Karpas-422 (cell line): ENCODE data around the gene CRB2. TPM values are rescaled to one million over a fixed set of nuclear protein-coding genes. Genes with fewer than 3 reads are reported as not detected.

Experiments used
- DNase-seq: peaks from one replicate; pipeline ENCODE4 v3.0.0-alpha.2; 2015
- H2AFZ ChIP-seq: fragments of 200-600 bp; sonication (generic); 2 replicates; pipeline ENCODE4 v1.6.1; 2014; ENCODE audit warnings: antibody characterized with exemption, low read length, mixed read lengths
- H3K27ac ChIP-seq: fragments of 200-600 bp; sonication (generic); 2 replicates; pipeline ENCODE4 v1.5.1; 2014; ENCODE audit warnings: mild to moderate bottlenecking, low read length, moderate library complexity
- H3K27me3 ChIP-seq: fragments of 200-600 bp; sonication (generic); 2 replicates; pipeline ENCODE4 v1.6.1; 2014; ENCODE audit warnings: low read length, mixed read lengths
- H3K36me3 ChIP-seq: fragments of 200-600 bp; sonication (generic); 2 replicates; pipeline ENCODE4 v1.6.1; 2014; ENCODE audit warnings: low read length, mixed read lengths; ENCODE audit not compliant: insufficient read depth
- H3K4me1 ChIP-seq: fragments of 200-600 bp; sonication (generic); 2 replicates; pipeline ENCODE4 v1.6.1; 2014; ENCODE audit warnings: mild to moderate bottlenecking, low read length, mixed read lengths
- H3K4me2 ChIP-seq: fragments of 200-600 bp; sonication (generic); 2 replicates; pipeline ENCODE4 v1.6.1; 2014; ENCODE audit warnings: low read length, low read depth, mild to moderate bottlenecking; ENCODE audit not compliant: poor library complexity, severe bottlenecking
- H3K4me3 ChIP-seq: fragments of 200-600 bp; sonication (generic); 2 replicates; pipeline ENCODE4 v1.5.1; 2014; ENCODE audit warnings: mild to moderate bottlenecking, antibody characterized with exemption, low read length, mixed read lengths
- H3K79me2 ChIP-seq: fragments of 200-600 bp; sonication (generic); 2 replicates; pipeline ENCODE4 v1.6.1; 2014; ENCODE audit warnings: mild to moderate bottlenecking, low read length, mixed read lengths
- H3K9ac ChIP-seq: fragments of 200-600 bp; sonication (generic); 2 replicates; pipeline ENCODE4 v1.6.0; 2014; ENCODE audit warnings: low read length
- H3K9me2 ChIP-seq: fragments of 200-600 bp; sonication (generic), shearing (Covaris generic); replicated peaks from 2 replicates; pipeline ENCODE4 v1.6.0; 2014; ENCODE audit warnings: mild to moderate bottlenecking, low read length, moderate library complexity; ENCODE audit not compliant: insufficient read depth
- H3K9me3 ChIP-seq: fragments of 300-700, 200-600 bp; sonication (generic); 2 replicates; pipeline ENCODE4 v1.6.1; 2014; ENCODE audit warnings: low read length, mixed read lengths
- H4K20me1 ChIP-seq: fragments of 200-600 bp; sonication (generic); 2 replicates; pipeline ENCODE4 v1.6.1; 2014; ENCODE audit warnings: mild to moderate bottlenecking, antibody characterized with exemption, low read length, low read depth; ENCODE audit not compliant: insufficient read depth
- total RNA-seq: library from RNA; depleted of rRNA; stranded (reverse); fragments of >200 nt; shearing (Covaris generic); gene quantifications from 2 replicates; pipeline ENCODE4 v1.2.3, GENCODE V29; 2014; ENCODE audit warnings: low replicate concordance

CRB2 gene
- total RNA-seq, 1 experiment from 2014 or later, result not detected

DNA sequence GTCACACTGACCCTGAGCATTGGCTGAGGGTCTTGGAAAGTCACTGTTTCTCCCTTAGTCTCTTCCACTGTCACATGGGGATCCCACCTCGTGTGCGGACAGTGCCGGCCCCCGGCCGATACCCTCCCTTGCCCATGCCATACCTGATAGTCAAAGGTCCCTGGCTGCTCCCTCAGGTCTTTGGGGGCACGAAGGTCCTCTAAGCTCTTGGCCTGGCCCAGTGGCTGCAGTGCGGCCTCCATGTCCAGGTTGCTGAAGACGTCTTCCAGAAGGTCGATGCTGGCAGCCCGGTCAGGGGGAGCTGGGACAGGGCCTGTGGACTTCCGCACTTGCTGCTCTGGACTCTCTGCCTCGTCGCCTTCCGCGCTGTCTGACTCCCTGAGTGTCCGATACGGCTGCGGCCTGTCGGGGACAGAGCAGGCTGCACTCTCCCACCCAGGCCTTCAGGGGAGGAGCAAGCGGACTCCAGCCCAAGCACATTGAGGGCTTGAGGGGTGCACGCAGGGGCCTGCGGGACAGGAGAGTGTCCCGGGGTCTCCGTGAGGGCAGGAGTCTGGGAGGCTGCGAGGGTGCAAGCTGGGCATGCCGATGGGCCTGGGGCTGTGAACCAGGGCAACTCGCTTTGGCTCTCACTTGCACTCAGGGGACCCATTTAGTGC, 27.6 kb downstream of the CRB2 start:
- Histone ChIP-seq H3K27me3 (no peaks in the 10 kb centered on the region), H3K9me3 (no peaks in the 10 kb centered on the region), H3K36me3 (no peaks in the 10 kb centered on the region), H3K9ac (no peak overlapping the region), H3K4me1 (no peaks in the 10 kb centered on the region), H3K27ac (no peak overlapping the region), H3K9me2 (no peaks in the 10 kb centered on the region), H2AFZ (no peak overlapping the region), H3K4me3 (no peak overlapping the region), H4K20me1 (no peaks in the 10 kb centered on the region), H3K4me2 (no peak overlapping the region), H3K79me2 (no peaks in the 10 kb centered on the region)
- DNase-seq, result no peak

DNA sequence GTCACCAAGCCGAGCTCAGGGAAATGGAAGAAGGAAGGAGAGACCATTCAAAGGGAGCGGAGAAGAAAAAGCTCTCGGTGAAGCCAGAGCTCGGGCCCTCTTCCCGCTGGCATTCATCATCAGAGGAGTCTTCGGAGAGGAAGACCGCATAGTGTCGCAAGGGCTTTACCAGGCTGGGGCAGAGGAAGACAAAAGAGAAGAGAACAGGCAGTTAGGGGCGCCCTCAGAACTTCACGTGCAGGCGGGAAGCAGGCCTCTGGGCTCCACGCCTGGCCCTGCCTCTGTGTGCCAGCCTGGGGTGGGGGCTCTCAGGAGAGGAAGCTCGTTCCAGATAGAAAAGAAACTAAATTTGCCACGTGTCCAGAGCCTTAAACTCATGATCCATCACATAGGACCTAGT, 31.7 kb downstream of the CRB2 start:
- no peaks in the 10 kb centered on the region for H3K79me2 ChIP-seq

DNA sequence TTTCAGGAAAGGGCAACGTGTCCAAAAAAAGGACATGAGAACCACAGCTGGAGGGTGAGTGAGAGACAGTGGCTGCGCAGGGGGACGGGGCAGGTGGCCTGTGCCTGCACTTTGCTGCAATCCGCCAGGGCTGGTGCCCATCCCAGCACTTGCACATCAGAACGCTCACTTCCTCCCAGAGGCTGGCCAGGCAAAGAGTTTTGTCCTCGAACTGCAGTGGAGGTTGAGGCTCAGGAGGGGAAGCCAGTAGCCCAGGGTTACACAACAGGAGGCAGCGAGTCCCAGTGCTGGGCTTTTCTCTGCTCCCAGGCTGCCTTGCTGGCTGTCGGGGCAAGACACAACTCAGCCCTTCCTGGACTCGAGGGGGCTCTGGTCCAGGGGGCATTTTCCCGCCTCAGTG, 33.1 kb downstream of the CRB2 start:
- Histone ChIP-seq H3K4me2 (no peak overlapping the region), H3K27ac (no peak overlapping the region), H3K79me2 (no peaks in the 10 kb centered on the region), H3K27me3 (no peaks in the 10 kb centered on the region), H4K20me1 (no peaks in the 10 kb centered on the region), H2AFZ (no peak overlapping the region), H3K9me2 (no peaks in the 10 kb centered on the region), H3K4me3 (no peak overlapping the region), H3K9ac (no peak overlapping the region), H3K9me3 (peaks cover 3% of the 10 kb centered on the region; the same call in 1 of the 2 replicates), H3K36me3 (no peaks in the 10 kb centered on the region), H3K4me1 (no peaks in the 10 kb centered on the region)
- no peak for DNase-seq

More for the DNA sequence above, 31.7 kb downstream of the CRB2 start:
- Histone ChIP-seq H3K4me2 (no peak overlapping the region), H3K9me2 (no peaks in the 10 kb centered on the region), H3K4me1 (no peaks in the 10 kb centered on the region), H3K4me3 (no peak overlapping the region), H3K36me3 (no peaks in the 10 kb centered on the region), H4K20me1 (no peaks in the 10 kb centered on the region), H2AFZ (no peak overlapping the region), H3K27me3 (no peaks in the 10 kb centered on the region), H3K9me3 (no peaks in the 10 kb centered on the region), H3K27ac (no peak overlapping the region), H3K9ac (no peak overlapping the region)
- DNase-seq, result no peak

DNA sequence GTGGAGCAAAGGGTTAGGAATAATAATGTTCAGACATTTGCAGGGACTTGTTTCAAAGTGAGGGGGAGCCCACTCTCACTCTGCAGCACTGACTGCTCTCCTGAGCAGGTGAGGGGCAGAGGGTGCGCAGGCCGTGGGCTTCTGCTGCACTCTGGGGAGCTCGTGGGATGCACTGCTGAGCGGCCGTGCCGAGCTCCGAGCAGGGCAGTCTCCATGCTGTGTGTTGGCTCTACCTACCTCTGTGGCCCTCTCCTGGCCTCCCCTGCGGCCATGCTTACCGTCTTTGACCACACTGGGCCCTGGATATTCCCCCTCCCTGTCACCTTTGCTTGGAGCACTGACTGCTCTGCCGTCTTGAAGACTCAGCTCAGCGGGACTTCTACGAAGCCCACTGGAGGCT, 33.7 kb downstream of the CRB2 start:
- no peaks in the 10 kb centered on the region for H3K9me2 ChIP-seq
- no peaks in the 10 kb centered on the region for H3K4me1 ChIP-seq
- H3K4me2 ChIP-seq, result no peak overlapping the region
- H3K27ac ChIP-seq, result no peak overlapping the region
- H3K9ac ChIP-seq, result no peak overlapping the region
- peaks cover 3% of the 10 kb centered on the region; the same call in 1 of the 2 replicates for H3K9me3 ChIP-seq
- H2AFZ ChIP-seq, result no peak overlapping the region
- H3K79me2 ChIP-seq, result no peaks in the 10 kb centered on the region
- no peaks in the 10 kb centered on the region for H3K27me3 ChIP-seq
- DNase-seq, result no peak
- H3K4me3 ChIP-seq, result no peak overlapping the region
- H4K20me1 ChIP-seq, result no peaks in the 10 kb centered on the region
- no peaks in the 10 kb centered on the region for H3K36me3 ChIP-seq

DNA sequence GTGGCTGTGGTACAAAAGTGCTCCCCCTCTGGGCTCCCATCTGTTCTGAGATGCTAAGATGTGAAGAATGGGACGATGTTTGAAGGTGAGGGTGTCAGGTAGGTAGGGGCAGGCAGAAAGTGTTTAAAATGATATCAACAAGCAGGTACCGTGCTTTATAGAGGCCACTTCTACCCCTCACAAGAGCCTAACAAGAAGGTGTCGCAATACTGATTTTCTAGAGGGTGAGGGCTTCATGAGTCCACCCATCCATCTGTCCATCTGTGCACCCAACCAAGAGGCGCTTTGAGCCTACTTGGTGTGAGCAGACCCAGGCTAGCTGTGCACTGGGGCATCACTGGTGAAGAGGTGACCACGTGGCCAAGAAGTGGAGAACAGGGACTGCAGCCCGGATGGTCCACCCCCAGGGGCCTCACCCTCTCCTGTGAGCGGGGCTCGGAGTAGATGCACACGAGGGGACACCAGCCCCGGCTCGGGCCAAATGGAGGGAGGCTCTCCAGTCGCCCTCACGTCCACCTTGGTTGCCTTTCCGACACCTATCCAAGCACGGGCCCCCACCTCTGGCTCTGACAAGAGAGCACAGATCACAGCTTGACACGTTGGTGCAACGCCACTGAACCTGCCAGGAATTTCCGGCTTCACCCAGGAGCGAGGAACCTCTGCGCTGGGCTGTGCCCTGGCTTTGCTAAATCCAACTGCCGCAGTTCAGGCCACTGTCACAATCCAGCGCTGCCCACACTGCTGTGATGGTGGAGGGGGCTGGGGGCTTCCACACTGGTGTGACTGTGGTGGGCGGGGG, 34.5 kb downstream of the CRB2 start:
- Histone ChIP-seq H3K36me3 (no peaks in the 10 kb centered on the region), H3K9me3 (peaks cover 3% of the 10 kb centered on the region; the same call in 1 of the 2 replicates), H4K20me1 (no peaks in the 10 kb centered on the region), H3K9me2 (no peaks in the 10 kb centered on the region), H3K27ac (no peak overlapping the region), H3K4me2 (no peak overlapping the region), H3K4me3 (no peak overlapping the region), H2AFZ (no peak overlapping the region), H3K79me2 (no peaks in the 10 kb centered on the region), H3K9ac (no peak overlapping the region), H3K27me3 (no peaks in the 10 kb centered on the region), H3K4me1 (peaks cover 7% of the 10 kb centered on the region)
- no peak for DNase-seq

DNA sequence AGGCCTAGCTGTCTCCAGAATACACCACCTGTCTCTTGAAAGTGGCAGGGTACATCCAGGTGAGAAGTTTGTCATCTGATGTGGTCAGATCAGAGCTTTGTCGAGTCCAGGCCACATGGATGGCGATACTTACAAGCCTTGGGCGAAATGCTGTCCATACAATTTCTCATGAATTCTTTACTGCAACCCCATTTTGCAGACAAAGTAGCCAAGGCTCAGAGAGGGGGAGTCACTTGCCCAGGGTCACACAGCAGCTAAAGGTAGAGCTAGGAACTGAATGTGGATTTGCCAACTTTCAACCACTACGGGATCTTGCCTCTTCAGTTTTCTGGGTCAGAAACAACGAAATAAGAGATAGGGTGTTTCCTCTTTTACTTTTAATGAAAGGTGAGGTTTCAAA, 35.2 kb downstream of the CRB2 start:
- Histone ChIP-seq H3K27me3 (no peaks in the 10 kb centered on the region), H3K9me2 (no peaks in the 10 kb centered on the region), H3K79me2 (no peaks in the 10 kb centered on the region), H3K4me3 (no peak overlapping the region), H3K9me3 (peaks cover 3% of the 10 kb centered on the region; the same call in 1 of the 2 replicates), H2AFZ (no peak overlapping the region), H3K27ac (no peak overlapping the region), H3K9ac (no peak overlapping the region), H3K4me1 (peaks cover 9% of the 10 kb centered on the region), H4K20me1 (no peaks in the 10 kb centered on the region), H3K4me2 (no peak overlapping the region), H3K36me3 (no peaks in the 10 kb centered on the region)
- DNase-seq, result no peak

DNA sequence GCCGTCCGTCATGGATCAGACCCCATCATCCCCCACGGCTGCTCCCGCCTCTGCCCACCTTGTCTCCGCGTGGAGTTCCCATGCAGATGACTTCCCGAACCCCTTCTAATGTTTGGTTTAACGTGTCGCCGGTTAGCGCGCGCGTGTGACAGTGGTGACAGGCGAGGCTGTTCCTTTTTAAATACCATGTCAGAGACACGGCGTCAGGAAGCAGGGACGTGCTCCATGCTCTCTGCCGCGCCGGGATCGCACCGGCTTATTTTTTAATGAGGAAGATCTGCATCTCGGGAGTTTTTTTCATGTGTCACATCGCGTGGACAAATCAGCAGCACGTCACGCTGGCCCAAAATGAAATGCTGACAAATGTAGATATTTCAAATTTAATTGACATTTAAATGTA, 35.9 kb downstream of the CRB2 start:
- Histone ChIP-seq H3K9ac (no peak overlapping the region), H4K20me1 (no peaks in the 10 kb centered on the region), H3K4me3 (no peak overlapping the region)

DNA sequence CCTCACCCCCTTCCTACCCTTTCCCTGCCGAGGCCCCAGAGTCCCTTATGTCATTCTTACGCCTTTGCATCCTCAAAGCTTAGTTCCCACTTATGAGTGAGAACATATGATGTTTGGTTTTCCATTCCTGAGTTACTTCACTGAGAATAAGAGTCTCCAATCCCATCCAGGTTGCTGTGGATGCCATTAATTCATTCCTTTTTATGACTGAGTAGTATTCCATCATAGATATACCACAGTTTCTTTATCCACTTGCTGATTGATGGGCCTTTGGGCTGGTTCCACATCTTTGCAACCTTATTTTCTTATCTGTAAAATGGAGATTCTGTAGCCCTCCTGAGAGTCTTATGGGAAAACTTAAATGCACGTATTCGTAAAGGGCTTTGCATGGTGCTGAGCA, 36.8 kb downstream of the CRB2 start:
- H3K4me3 ChIP-seq, result no peak overlapping the region
- DNase-seq, result no peak
- H3K9me3 ChIP-seq, result peaks cover 3% of the 10 kb centered on the region; the same call in 1 of the 2 replicates
- no peak overlapping the region for H3K4me2 ChIP-seq
- peaks cover 9% of the 10 kb centered on the region for H3K4me1 ChIP-seq
- H3K36me3 ChIP-seq, result no peaks in the 10 kb centered on the region
- no peaks in the 10 kb centered on the region for H4K20me1 ChIP-seq
- H3K9me2 ChIP-seq, result no peaks in the 10 kb centered on the region
- no peak overlapping the region for H3K27ac ChIP-seq
- H3K27me3 ChIP-seq, result no peaks in the 10 kb centered on the region
- no peak overlapping the region for H2AFZ ChIP-seq
- no peaks in the 10 kb centered on the region for H3K79me2 ChIP-seq
- no peak overlapping the region for H3K9ac ChIP-seq

More for the DNA sequence above, 35.9 kb downstream of the CRB2 start:
- no peak for DNase-seq
- Histone ChIP-seq H3K9me2 (no peaks in the 10 kb centered on the region), H3K36me3 (no peaks in the 10 kb centered on the region), H2AFZ (no peak overlapping the region), H3K27me3 (no peaks in the 10 kb centered on the region), H3K9me3 (peaks cover 3% of the 10 kb centered on the region; the same call in 1 of the 2 replicates), H3K79me2 (no peaks in the 10 kb centered on the region), H3K27ac (no peak overlapping the region), H3K4me2 (no peak overlapping the region), H3K4me1 (peaks cover 9% of the 10 kb centered on the region)
